ENCODE results near the gene NRG2.

Gene NRG2

GRCh38 chr5:139806726-139807646, 236.1 kb downstream of the NRG2 start:
- DNase-seq: no peak

GRCh38 chr5:139806111-139806510, 237.0 kb downstream of the NRG2 start:
- DNase-seq: no peak

- DNase-seq: no peak
These were observed 237.6 kb downstream of the NRG2 start for GRCh38 chr5:139805545-139805944.

GRCh38 chr5:139804800-139805397, 238.2 kb downstream of the NRG2 start:
- DNase-seq: no peak

DNA sequence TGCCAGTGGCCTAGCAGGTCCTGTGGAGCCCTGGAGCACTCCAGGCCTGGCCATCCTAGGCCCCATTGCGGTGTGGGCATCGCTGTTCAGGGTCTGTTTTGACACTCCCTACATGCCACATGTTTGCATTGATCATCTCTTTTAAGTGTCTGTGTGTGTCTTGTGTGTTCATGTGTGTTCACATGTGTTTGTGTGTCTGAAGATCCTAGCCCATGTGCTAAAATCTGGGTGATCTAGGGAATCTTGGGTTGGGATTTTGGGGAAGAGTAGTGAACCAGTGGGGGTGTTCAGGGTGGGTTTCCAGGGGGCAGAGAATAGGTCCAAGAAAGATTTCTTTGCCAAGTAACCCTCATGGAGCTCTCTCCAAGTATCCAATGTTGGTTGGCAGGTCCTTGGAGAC, 239.1 kb downstream of the NRG2 start:
- DNase-seq: no peak

- DNase-seq: no peak
These were observed 243.7 kb downstream of the NRG2 start for GRCh38 chr5:139799359-139799758.

GRCh38 chr5:139798883-139799282, 244.2 kb downstream of the NRG2 start:
- DNase-seq: no peak

- DNase-seq: no peak
These were observed 245.1 kb downstream of the NRG2 start for GRCh38 chr5:139797856-139798510.

DNA sequence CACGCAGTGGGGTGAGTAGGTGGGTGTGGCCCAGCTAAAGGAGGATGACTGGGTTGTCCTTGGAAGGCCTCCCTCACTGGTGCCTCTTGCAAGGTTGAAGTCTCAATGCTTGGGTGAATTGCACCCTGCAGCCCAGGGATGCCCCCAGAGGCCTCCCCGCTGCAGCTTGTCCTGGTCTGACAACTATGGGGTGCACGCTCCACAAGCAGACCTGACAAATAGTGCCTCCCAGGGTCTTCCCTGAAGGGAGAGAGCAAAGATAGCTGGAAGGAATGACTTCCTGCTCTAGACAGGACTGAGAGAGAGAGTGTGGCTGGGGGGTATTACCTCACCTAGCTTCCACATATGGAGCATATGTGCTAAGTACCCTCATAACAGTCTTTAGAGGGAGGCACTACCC, 245.8 kb downstream of the NRG2 start:
- DNase-seq: no peak

All from NCI-H69 (cell line).